Adrenal gland (tissue), 5 donors: ENCODE results near the gene MBD4.

Source experiments
- POLR2A ChIP-seq, 2 donors: fragments of 450-650 bp; IDR thresholded peaks; one replicate each; pipeline ENCODE4 v1.6.1; 2017; ENCODE audit warnings: antibody characterized with exemption in 2 of 2, mild to moderate bottlenecking in 2 of 2, moderate library complexity in 1 of 2
- TF ChIP-seq, protein P1 (sequence below), 6 experiments: fragments of 450-650 bp in 4 of 6; fragments of 200-600 bp in 2 of 6; sonication (generic) in 1 of 6; IDR thresholded peaks; 1 replicate in 5 of 6; 2 replicates in 1 of 6; pipeline versions ENCODE4 v1.5.1 to v1.8.0; 2016 to 2021; ENCODE audit warnings: antibody characterized with exemption in 6 of 6, mild to moderate bottlenecking in 2 of 6, moderate library complexity in 1 of 6
- donor health status: DM: no; HTN: no; CAD: no.

GRCh38 chr3:129399895-129400357 is 39.8 kb downstream of the MBD4 start:
- TF ChIP-seq POLR2A (IDR thresholded peaks at IDR 0.05), result no peak
- TF ChIP-seq, protein P1, sequence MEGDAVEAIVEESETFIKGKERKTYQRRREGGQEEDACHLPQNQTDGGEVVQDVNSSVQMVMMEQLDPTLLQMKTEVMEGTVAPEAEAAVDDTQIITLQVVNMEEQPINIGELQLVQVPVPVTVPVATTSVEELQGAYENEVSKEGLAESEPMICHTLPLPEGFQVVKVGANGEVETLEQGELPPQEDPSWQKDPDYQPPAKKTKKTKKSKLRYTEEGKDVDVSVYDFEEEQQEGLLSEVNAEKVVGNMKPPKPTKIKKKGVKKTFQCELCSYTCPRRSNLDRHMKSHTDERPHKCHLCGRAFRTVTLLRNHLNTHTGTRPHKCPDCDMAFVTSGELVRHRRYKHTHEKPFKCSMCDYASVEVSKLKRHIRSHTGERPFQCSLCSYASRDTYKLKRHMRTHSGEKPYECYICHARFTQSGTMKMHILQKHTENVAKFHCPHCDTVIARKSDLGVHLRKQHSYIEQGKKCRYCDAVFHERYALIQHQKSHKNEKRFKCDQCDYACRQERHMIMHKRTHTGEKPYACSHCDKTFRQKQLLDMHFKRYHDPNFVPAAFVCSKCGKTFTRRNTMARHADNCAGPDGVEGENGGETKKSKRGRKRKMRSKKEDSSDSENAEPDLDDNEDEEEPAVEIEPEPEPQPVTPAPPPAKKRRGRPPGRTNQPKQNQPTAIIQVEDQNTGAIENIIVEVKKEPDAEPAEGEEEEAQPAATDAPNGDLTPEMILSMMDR (IDR thresholded peaks at IDR 0.05), result peak in 3 of 6 experiments; percentile 1 to 28 (median 4)
